A673 (cell line): ENCODE results near the gene LTO1. TPM values are rescaled to one million over a fixed set of nuclear protein-coding genes. Genes with fewer than 3 reads are reported as not detected.

Experiments used
- BruUV-seq: library from RNA; stranded (reverse); fragments of 400-500 nt; replicated peaks from 2 replicates; lab custom pipeline; 2021; lab: Mats Ljungman, UMichigan
- CTCF ChIA-PET: fragments of 300-600 bp; sonication (Branson Sonifier 250); formaldehyde crosslinking; loops from one replicate; lab custom pipeline; 2022; ENCODE audit warnings: antibody characterized with exemption; lab: Charles Lee
- POLR2A ChIA-PET: fragments of 300-600 bp; sonication (Branson Sonifier 250); formaldehyde crosslinking; loops from one replicate; lab custom pipeline; 2022; ENCODE audit warnings: antibody characterized with exemption; ENCODE audit not compliant: low non-redundant PET; lab: Charles Lee
- DNase-seq: peaks from one replicate; pipeline ENCODE4 v3.0.0-alpha.2; 2015; ENCODE audit warnings: low spot score
- H3K27ac ChIP-seq: fragments of 200-600 bp; sonication (generic); 2 replicates; pipeline ENCODE4 v1.5.1; 2016; ENCODE audit warnings: mixed run types, low read depth, mild to moderate bottlenecking, mixed read lengths, antibody characterized with exemption, low read length; ENCODE audit not compliant: poor library complexity, severe bottlenecking
- H3K27me3 ChIP-seq: fragments of 200-600 bp; sonication (generic); replicated peaks from 2 replicates; pipeline ENCODE4 v1.6.1; 2017; ENCODE audit warnings: mixed run types, low read depth, mild to moderate bottlenecking, mixed read lengths, antibody characterized with exemption, low read length; ENCODE audit not compliant: insufficient read depth, poor library complexity
- H3K36me3 ChIP-seq: fragments of 200-600 bp; sonication (generic); 2 replicates; pipeline ENCODE4 v1.6.1; 2016; ENCODE audit warnings: mixed run types, mild to moderate bottlenecking, mixed read lengths, antibody characterized with exemption, low read length; ENCODE audit not compliant: insufficient read depth, poor library complexity, severe bottlenecking
- H3K4me1 ChIP-seq: fragments of 200-600 bp; sonication (generic); 2 replicates; pipeline ENCODE4 v1.6.1; 2017; ENCODE audit warnings: mixed run types, mild to moderate bottlenecking, mixed read lengths, antibody characterized with exemption, low read length; ENCODE audit not compliant: insufficient read depth, poor library complexity, severe bottlenecking
- H3K4me3 ChIP-seq: fragments of 200-600 bp; sonication (generic); 2 replicates; pipeline ENCODE4 v1.5.1; 2016; ENCODE audit warnings: low read depth, mixed run types, mild to moderate bottlenecking, mixed read lengths, low read length; ENCODE audit not compliant: poor library complexity, severe bottlenecking
- H3K9me3 ChIP-seq: fragments of 200-600 bp; sonication (generic); 2 replicates; pipeline ENCODE4 v1.6.1; 2016; ENCODE audit warnings: mixed run types, low read depth, mild to moderate bottlenecking, mixed read lengths, antibody characterized with exemption, low read length; ENCODE audit not compliant: poor library complexity, severe bottlenecking
- EZH2 ChIP-seq: fragments of 200-600 bp; sonication (generic); IDR thresholded peaks from 2 replicates; pipeline ENCODE4 v1.6.1; 2017; ENCODE audit warnings: borderline replicate concordance, low read depth, mild to moderate bottlenecking, mixed read lengths, antibody characterized with exemption, low read length; ENCODE audit not compliant: poor library complexity, severe bottlenecking
- intact Hi-C: fragments of 100-400 bp; cut with micrococcal nuclease; formaldehyde crosslinking; loops from one replicate; pipeline ENCODE4 v1.10.0; 2022; ENCODE audit not compliant: unreplicated experiment
- total RNA-seq: library from RNA; stranded (reverse); gene quantifications from 2 replicates; pipeline ENCODE4 v1.2.3, GENCODE V29; 2021
- TF ChIP-seq, protein P1 (sequence below): fragments of 300-800, 200-600 bp; sonication (generic); conservative IDR thresholded peaks from 2 replicates; pipeline ENCODE4 v1.5.1; 2017; ENCODE audit warnings: low read depth, mild to moderate bottlenecking, antibody characterized with exemption, low read length, moderate library complexity, mixed read lengths

The LTO1 gene
- total RNA-seq, 1 experiment from 2014 or later: 56.0 TPM

DNA sequence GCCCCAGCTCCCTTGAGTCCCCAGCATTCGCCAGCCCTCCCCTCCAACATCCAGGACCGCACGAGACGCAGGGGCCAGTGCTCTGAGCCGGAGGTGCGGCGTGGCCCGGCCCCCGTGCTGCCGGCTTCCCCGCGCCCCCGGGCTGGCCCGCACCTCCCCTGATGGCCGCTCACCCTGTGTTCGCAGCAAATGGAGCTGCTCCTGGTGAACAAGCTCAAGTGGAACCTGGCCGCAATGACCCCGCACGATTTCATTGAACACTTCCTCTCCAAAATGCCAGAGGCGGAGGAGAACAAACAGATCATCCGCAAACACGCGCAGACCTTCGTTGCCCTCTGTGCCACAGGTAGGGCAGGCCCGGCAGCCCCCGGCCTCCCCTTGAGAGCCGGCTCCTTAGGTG lies 31.5 kb downstream of the LTO1 start:
- Histone ChIP-seq H3K4me3 (peak overlapping the region; percentile 86), H3K4me1 (peaks cover 35% of the 10 kb centered on the region), H3K36me3 (peaks cover 66% of the 10 kb centered on the region), H3K27me3 (no peaks in the 10 kb centered on the region), H3K9me3 (no peaks in the 10 kb centered on the region), H3K27ac (peak overlapping the region; percentile 99)
- intact Hi-C loops: loop anchor here (1.0 kb wide), 1 partner anchor 542 kb away; no protein-coding TSS in a partner anchor
- TF ChIP-seq, protein P1, sequence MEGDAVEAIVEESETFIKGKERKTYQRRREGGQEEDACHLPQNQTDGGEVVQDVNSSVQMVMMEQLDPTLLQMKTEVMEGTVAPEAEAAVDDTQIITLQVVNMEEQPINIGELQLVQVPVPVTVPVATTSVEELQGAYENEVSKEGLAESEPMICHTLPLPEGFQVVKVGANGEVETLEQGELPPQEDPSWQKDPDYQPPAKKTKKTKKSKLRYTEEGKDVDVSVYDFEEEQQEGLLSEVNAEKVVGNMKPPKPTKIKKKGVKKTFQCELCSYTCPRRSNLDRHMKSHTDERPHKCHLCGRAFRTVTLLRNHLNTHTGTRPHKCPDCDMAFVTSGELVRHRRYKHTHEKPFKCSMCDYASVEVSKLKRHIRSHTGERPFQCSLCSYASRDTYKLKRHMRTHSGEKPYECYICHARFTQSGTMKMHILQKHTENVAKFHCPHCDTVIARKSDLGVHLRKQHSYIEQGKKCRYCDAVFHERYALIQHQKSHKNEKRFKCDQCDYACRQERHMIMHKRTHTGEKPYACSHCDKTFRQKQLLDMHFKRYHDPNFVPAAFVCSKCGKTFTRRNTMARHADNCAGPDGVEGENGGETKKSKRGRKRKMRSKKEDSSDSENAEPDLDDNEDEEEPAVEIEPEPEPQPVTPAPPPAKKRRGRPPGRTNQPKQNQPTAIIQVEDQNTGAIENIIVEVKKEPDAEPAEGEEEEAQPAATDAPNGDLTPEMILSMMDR: no peak; the same call in 1 of the 2 replicates
- TF ChIP-seq EZH2: no peak
- DNase-seq: no peak
- ChIA-PET CTCF (interaction anchor here (1.5 kb wide), 1 partner anchor 351 kb away, joined by 3 read pairs; no protein-coding TSS in a partner anchor), POLR2A (interaction anchor here (0.6 to 1.4 kb wide), 2 partner anchors 22 to 542 kb away, joined by 3 to 7 read pairs; no protein-coding TSS in a partner anchor)
- BruUV-seq: no TSS peak

DNA sequence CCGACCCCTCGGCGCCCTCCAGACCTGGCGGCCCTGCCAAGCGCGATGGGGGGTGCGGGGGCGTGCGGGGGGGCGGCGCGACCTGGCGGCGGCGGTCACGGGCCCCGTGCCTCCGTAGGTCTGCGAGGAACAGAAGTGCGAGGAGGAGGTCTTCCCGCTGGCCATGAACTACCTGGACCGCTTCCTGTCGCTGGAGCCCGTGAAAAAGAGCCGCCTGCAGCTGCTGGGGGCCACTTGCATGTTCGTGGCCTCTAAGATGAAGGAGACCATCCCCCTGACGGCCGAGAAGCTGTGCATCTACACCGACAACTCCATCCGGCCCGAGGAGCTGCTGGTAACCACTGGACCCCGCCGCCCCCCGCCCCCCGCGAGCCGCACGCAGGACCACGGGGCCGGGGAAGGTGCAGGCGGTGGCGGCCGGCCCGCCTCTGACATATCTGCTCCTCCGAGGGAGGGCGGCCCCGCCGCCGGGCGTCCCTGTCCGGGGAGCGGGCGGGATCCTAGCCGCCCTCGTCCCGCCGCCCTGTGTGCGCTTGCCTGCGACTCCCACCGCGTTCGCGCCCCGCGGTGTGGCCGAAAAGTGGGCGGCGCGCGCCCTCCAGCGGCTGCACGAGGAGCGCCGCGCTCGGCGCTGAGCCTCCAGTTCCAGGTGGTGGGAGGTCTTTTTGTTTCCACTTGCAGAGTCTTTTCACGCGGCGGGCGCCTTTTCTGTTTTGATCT lies 32.1 kb downstream of the LTO1 start:
- no peaks in the 10 kb centered on the region for H3K9me3 ChIP-seq
- DNase-seq: peak; percentile 92
- peaks cover 30% of the 10 kb centered on the region for H3K4me1 ChIP-seq
- TF ChIP-seq, protein P1: peak; percentile 82
- TF ChIP-seq EZH2: no peak
- ChIA-PET POLR2A (interaction anchor here (0.6 to 1.4 kb wide), 4 partner anchors 13 to 541 kb away, joined by 3 to 8 read pairs (median 6); no protein-coding TSS in a partner anchor), CTCF (interaction anchor here (0.7 to 1.5 kb wide), 2 partner anchors 227 to 351 kb away, joined by 3 to 6 read pairs; no protein-coding TSS in a partner anchor)
- peaks cover 61% of the 10 kb centered on the region for H3K36me3 ChIP-seq
- no peaks in the 10 kb centered on the region for H3K27me3 ChIP-seq
- intact Hi-C loops: loop anchor here (1.0 kb wide), 1 partner anchor 542 kb away; no protein-coding TSS in a partner anchor
- no TSS peak for BruUV-seq
- peak overlapping the region; percentile 99 for H3K27ac ChIP-seq
- H3K4me3 ChIP-seq: peak overlapping the region; percentile 86

DNA sequence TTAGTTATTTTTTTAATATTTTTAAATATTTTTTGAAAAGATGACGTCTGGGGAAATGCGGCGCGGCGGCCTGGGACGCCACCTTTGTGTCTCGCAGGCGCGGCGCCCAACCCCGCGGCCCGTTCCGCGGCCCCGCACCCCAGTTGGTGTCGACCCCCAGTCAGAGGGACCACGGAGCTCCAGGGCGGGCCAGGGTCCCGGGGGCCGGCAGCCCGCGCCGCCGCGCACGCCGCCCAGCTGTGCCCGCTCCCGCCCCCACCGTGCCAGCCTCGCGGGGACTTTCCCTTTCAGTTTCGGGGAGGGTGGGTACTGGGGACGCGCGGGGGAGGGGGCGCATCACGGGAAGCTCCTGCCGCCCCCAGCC lies 32.6 kb downstream of the LTO1 start:
- CTCF ChIA-PET: interaction anchor here (0.7 to 1.5 kb wide), 2 partner anchors 227 to 350 kb away, joined by 3 to 6 read pairs; no protein-coding TSS in a partner anchor
- DNase-seq: peak; percentile 69

More for the DNA sequence above, 32.6 kb downstream of the LTO1 start:
- H3K27me3 ChIP-seq: no peaks in the 10 kb centered on the region
- POLR2A ChIA-PET: interaction anchor here (0.6 to 1.4 kb wide), 5 partner anchors 13 to 541 kb away, joined by 3 to 8 read pairs (median 4); no protein-coding TSS in a partner anchor
- H3K4me3 ChIP-seq: peak overlapping the region; percentile 86
- peaks cover 29% of the 10 kb centered on the region for H3K4me1 ChIP-seq
- H3K36me3 ChIP-seq: peaks cover 55% of the 10 kb centered on the region
- H3K27ac ChIP-seq: peak overlapping the region; percentile 99
- TF ChIP-seq, protein P1: no peak
- no peak for TF ChIP-seq EZH2
- intact Hi-C loops: no loop called here
- H3K9me3 ChIP-seq: no peaks in the 10 kb centered on the region
- no TSS peak for BruUV-seq
